NCI-H187 (cell line): ENCODE measurements around the gene TSPO.
"Not testable (repeated sequence)": the region's sequence is repeated elsewhere in the genome, so short reads cannot be mapped to it uniquely, and the experiment has no call there.

Experiments
- DNase-seq, 2 experiments: peaks; one replicate each; lab custom pipeline; 2025; lab: John Stamatoyannopoulos, UW

TSPO gene

GRCh38 chr22:43131773-43132501 lies 19.4 kb upstream of the TSPO start:
- no peak for DNase-seq

GRCh38 chr22:43133401-43133800 lies 18.0 kb upstream of the TSPO start:
- DNase-seq: no peak

GRCh38 chr22:43134553-43134952 lies 16.8 kb upstream of the TSPO start:
- no peak for DNase-seq

- DNase-seq: no peak
These were observed 15.8 kb upstream of the TSPO start for GRCh38 chr22:43135565-43135964.

GRCh38 chr22:43136255-43136654 lies 15.1 kb upstream of the TSPO start:
- no peak for DNase-seq

GRCh38 chr22:43136801-43137200 lies 14.6 kb upstream of the TSPO start:
- DNase-seq: no peak

GRCh38 chr22:43142880-43143562 lies 8.3 kb upstream of the TSPO start, which contains the start of gene MCAT:
Gene MCAT (minus strand): TSS chr22:43143398. CDS start chr22:43143348, 50 bp downstream.
- peak in 1 of 2 experiments; percentile 45 for DNase-seq

GRCh38 chr22:43144949-43145348 lies 6.4 kb upstream of the TSPO start:
- DNase-seq: no peak

GRCh38 chr22:43145371-43145770 lies 6.0 kb upstream of the TSPO start:
- not testable (repeated sequence) for DNase-seq

- DNase-seq: not testable (repeated sequence)
These were observed 5.0 kb upstream of the TSPO start for GRCh38 chr22:43146332-43146731.

- no peak for DNase-seq
These were observed 3.5 kb upstream of the TSPO start for GRCh38 chr22:43147821-43148220.

GRCh38 chr22:43148581-43148980 lies 2.8 kb upstream of the TSPO start:
- DNase-seq: no peak

GRCh38 chr22:43150731-43151206 lies 590 bp upstream of the TSPO start:
- no peak for DNase-seq

- DNase-seq: no peak
These were observed 621 bp downstream of the TSPO start for GRCh38 chr22:43152003-43152356.

GRCh38 chr22:43152357-43153071 lies 1.2 kb downstream of the TSPO start:
- DNase-seq: no peak

GRCh38 chr22:43153899-43154298 lies 2.5 kb downstream of the TSPO start:
- no peak for DNase-seq

- no peak for DNase-seq
These were observed 3.7 kb downstream of the TSPO start for GRCh38 chr22:43154887-43155536.

- no peak for DNase-seq
These were observed 4.4 kb downstream of the TSPO start for GRCh38 chr22:43155789-43156188.

GRCh38 chr22:43156413-43156812 lies 5.1 kb downstream of the TSPO start:
- DNase-seq: no peak

GRCh38 chr22:43157874-43158546 lies 6.7 kb downstream of the TSPO start:
- DNase-seq: no peak

- DNase-seq: no peak
These were observed 7.6 kb downstream of the TSPO start for GRCh38 chr22:43158778-43159483.
